HEK293T (cell line): Measurements from ENCODE around the gene KCNK1.

Source experiments
- CTBP1 ChIP-seq: fragments of 450-650 bp; IDR thresholded peaks from 2 replicates; pipeline ENCODE4 v1.6.1; 2016; ENCODE audit warnings: borderline replicate concordance
- FOXK2 ChIP-seq: fragments of 450-650 bp; IDR thresholded peaks from 2 replicates; pipeline ENCODE4 v1.6.1; 2016; ENCODE audit warnings: mild to moderate bottlenecking
- LEF1 ChIP-seq: fragments of 450-650 bp; IDR thresholded peaks from 2 replicates; pipeline ENCODE4 v1.6.1; 2017; ENCODE audit warnings: mild to moderate bottlenecking, borderline replicate concordance

- TF ChIP-seq FOXK2 (no peak), LEF1 (no peak), CTBP1 (no peak)
Observed at GRCh38 chr1:233657466-233657865, 43.6 kb downstream of the KCNK1 start.
